HCT116 (cell line): ENCODE measurements around the gene C1QTNF4. TPM values are rescaled to one million over a fixed set of nuclear protein-coding genes. Genes with fewer than 3 reads are reported as not detected.

Experiments used
- ATAC-seq: fragments of 200-7000 bp; cut with Tn5 transposase; 2 replicates; pipeline ENCODE4 v1.9.1; 2020; ENCODE audit warnings: mild to moderate bottlenecking, moderate library complexity
- BruUV-seq: library from RNA; stranded (reverse); fragments of 400-500 nt; replicated peaks from 2 replicates; lab custom pipeline; 2021; lab: Mats Ljungman, UMichigan
- CTCF ChIA-PET: fragments of 300-600 bp; sonication (Branson Sonifier 250); formaldehyde crosslinking; loops from one replicate; lab custom pipeline; 2021; ENCODE audit warnings: antibody characterized with exemption; lab: Charles Lee
- POLR2A ChIA-PET: fragments of 300-600, 350-600 bp; sonication (Branson Sonifier 250); formaldehyde crosslinking; loops from one replicate; lab custom pipeline; 2021; ENCODE audit warnings: antibody characterized with exemption; lab: Charles Lee
- RAD21 ChIA-PET, 2 experiments: fragments of 300-600 bp; sonication (Branson Sonifier 250); formaldehyde crosslinking; loops; one replicate each; lab custom pipeline; 2023; ENCODE audit warnings: low total read pairs in 2 of 2; ENCODE audit not compliant: uncharacterized antibody in 2 of 2, unreplicated experiment in 2 of 2, low non-redundant PET in 1 of 2; lab: Charles Lee
- DNase-seq: peaks from one replicate; pipeline ENCODE4 v3.0.0-alpha.2; 2010; ENCODE audit warnings: low read depth, low spot score
- H2AFZ ChIP-seq: fragments of 200-600 bp; shearing (Covaris generic), sonication (generic); 2 replicates; pipeline ENCODE4 v1.6.1; 2017; ENCODE audit warnings: low read depth, mixed run types, mixed read lengths, antibody characterized with exemption, low read length; ENCODE audit not compliant: poor library complexity, severe bottlenecking
- H3K27ac ChIP-seq: 2 replicates; pipeline ENCODE4 v1.5.1; 2012; ENCODE audit warnings: low read depth, low read length
- H3K27me3 ChIP-seq: fragments of 200-600 bp; sonication (generic); 2 replicates; pipeline ENCODE4 v1.6.1; 2016; ENCODE audit warnings: mixed run types, low read length, mixed read lengths; ENCODE audit not compliant: insufficient read depth
- H3K36me3 ChIP-seq, 2 experiments: fragments of 200-500 bp in 1 of 2; fragments of 200-600 bp in 1 of 2; sonication (Bioruptor generic) in 1 of 2; sonication (generic) in 1 of 2; 2 replicates each; pipeline versions ENCODE4 v1.5.1 to v1.6.1; 2014 to 2016; ENCODE audit warnings: low read length in 2 of 2, inconsistent platforms in 1 of 2, mixed read lengths in 1 of 2, mixed run types in 1 of 2; ENCODE audit not compliant: insufficient read depth in 2 of 2, control insufficient read depth in 1 of 2
- H3K4me1 ChIP-seq, 2 experiments: fragments of 200-600 bp in 1 of 2; sonication (generic) in 1 of 2; 2 replicates each; pipeline versions ENCODE4 v1.5.1 to v1.6.1; 2012 to 2017; ENCODE audit warnings: low read length in 2 of 2, inconsistent platforms in 1 of 2, mild to moderate bottlenecking in 1 of 2, mixed read lengths in 1 of 2, mixed run types in 1 of 2, moderate library complexity in 1 of 2; ENCODE audit not compliant: insufficient read depth in 2 of 2, control insufficient read depth in 1 of 2
- H3K4me2 ChIP-seq: fragments of 200-600 bp; sonication (generic); 2 replicates; pipeline ENCODE4 v1.6.1; 2017; ENCODE audit warnings: mixed run types, low read length, mixed read lengths
- H3K4me3 ChIP-seq, 2 experiments: fragments of 200-600 bp in 1 of 2; sonication (generic) in 1 of 2; replicated peaks in 1 of 2; 2 replicates each; pipeline ENCODE4 v1.5.1; 2011 to 2016; ENCODE audit warnings: low read length in 2 of 2, control low read depth in 1 of 2, low read depth in 1 of 2, mild to moderate bottlenecking in 1 of 2, mixed read lengths in 1 of 2, mixed run types in 1 of 2
- H3K79me2 ChIP-seq: fragments of 200-600 bp; sonication (generic); 2 replicates; pipeline ENCODE4 v1.6.1; 2017; ENCODE audit warnings: mild to moderate bottlenecking, mixed run types, low read length, moderate library complexity, mixed read lengths; ENCODE audit not compliant: insufficient read depth
- H3K9ac ChIP-seq: fragments of 200-600 bp; sonication (generic); 2 replicates; pipeline ENCODE4 v1.6.1; 2016; ENCODE audit warnings: low read length, mixed read lengths
- H3K9me2 ChIP-seq: fragments of 200-600 bp; sonication (generic), shearing (Covaris generic); 2 replicates; pipeline ENCODE4 v1.6.1; 2017; ENCODE audit warnings: mixed run types, mild to moderate bottlenecking, moderate library complexity; ENCODE audit not compliant: insufficient read depth
- H3K9me3 ChIP-seq, 2 experiments: fragments of 200-500 bp in 1 of 2; fragments of 200-600 bp in 1 of 2; sonication (Bioruptor generic) in 1 of 2; sonication (generic) in 1 of 2; 2 replicates each; pipeline ENCODE4 v1.6.1; 2014 to 2017; ENCODE audit warnings: low read length in 2 of 2, mixed read lengths in 2 of 2, inconsistent platforms in 1 of 2, low read depth in 1 of 2, mild to moderate bottlenecking in 1 of 2, mixed run types in 1 of 2, moderate library complexity in 1 of 2; ENCODE audit not compliant: control insufficient read depth in 1 of 2, insufficient read depth in 1 of 2
- H4K20me1 ChIP-seq: fragments of 200-600 bp; sonication (generic), shearing (Covaris generic); 2 replicates; pipeline ENCODE4 v1.6.1; 2017; ENCODE audit warnings: mixed run types, mild to moderate bottlenecking, moderate library complexity; ENCODE audit not compliant: insufficient read depth
- CBX3 ChIP-seq: IDR thresholded peaks from 2 replicates; pipeline ENCODE4 v1.6.1; 2012; ENCODE audit warnings: low read depth
- EGR1 ChIP-seq: IDR thresholded peaks from 2 replicates; pipeline ENCODE4 v1.6.1; 2012; ENCODE audit warnings: low read depth
- ELF1 ChIP-seq: IDR thresholded peaks from 2 replicates; pipeline ENCODE4 v1.6.1; 2012; ENCODE audit warnings: low read depth, borderline replicate concordance
- EZH2 ChIP-seq: fragments of 200-600 bp; sonication (generic); IDR thresholded peaks from 2 replicates; pipeline ENCODE4 v1.6.1; 2017; ENCODE audit warnings: antibody characterized with exemption, mixed run types
- EZH2phosphoT487 ChIP-seq: fragments of 200-600 bp; IDR thresholded peaks from 2 replicates; pipeline ENCODE4 v1.6.1; 2018; ENCODE audit warnings: antibody characterized with exemption, borderline replicate concordance
- FOSL1 ChIP-seq: IDR thresholded peaks from 2 replicates; pipeline ENCODE4 v1.6.1; 2012; ENCODE audit warnings: low read depth
- POLR2A ChIP-seq: IDR thresholded peaks from 2 replicates; pipeline ENCODE4 v1.7.0; 2011; ENCODE audit warnings: borderline replicate concordance; ENCODE audit not compliant: insufficient read depth, insufficient read length; ENCODE audit errors: extremely low read depth
- POLR2AphosphoS5 ChIP-seq: IDR thresholded peaks from 2 replicates; pipeline ENCODE4 v1.6.1; 2011; ENCODE audit warnings: mild to moderate bottlenecking, low read depth, low read length, moderate library complexity
- RAD21 ChIP-seq: IDR thresholded peaks from 2 replicates; pipeline ENCODE4 v1.6.1; 2012; ENCODE audit warnings: low read depth, mild to moderate bottlenecking
- SIN3A ChIP-seq: IDR thresholded peaks from 2 replicates; pipeline ENCODE4 v1.6.1; 2012; ENCODE audit warnings: low read depth
- SP1 ChIP-seq: IDR thresholded peaks from 2 replicates; pipeline ENCODE4 v1.6.1; 2012; ENCODE audit warnings: low read depth
- YY1 ChIP-seq: IDR thresholded peaks from 2 replicates; pipeline ENCODE4 v1.6.1; 2011; ENCODE audit warnings: low read length, low read depth, moderate library complexity, mild to moderate bottlenecking; ENCODE audit not compliant: insufficient replicate concordance; ENCODE audit errors: extremely low read depth
- ZNF274 ChIP-seq: fragments of 200-500 bp; sonication (Bioruptor generic); IDR thresholded peaks from 2 replicates; pipeline ENCODE4 v1.6.1; 2014; ENCODE audit warnings: mild to moderate bottlenecking, low read depth, low read length, inconsistent platforms
- intact Hi-C: fragments of 100-400 bp; cut with micrococcal nuclease; formaldehyde crosslinking; loops from 2 replicates; pipeline ENCODE4 v1.10.0; 2022
- total RNA-seq: library from RNA; stranded (reverse); gene quantifications from one replicate; pipeline ENCODE4 v1.2.1, GENCODE V29; 2021; ENCODE audit not compliant: unreplicated experiment
- TF ChIP-seq, protein P1 (sequence below): IDR thresholded peaks from 2 replicates; pipeline ENCODE4 v1.6.1; 2012
- TF ChIP-seq, protein P2 (sequence below): IDR thresholded peaks from 2 replicates; pipeline ENCODE4 v1.6.1; 2012; ENCODE audit warnings: low read depth

C1QTNF4 gene
- total RNA-seq, 1 experiment from 2014 or later: 0.34 TPM

DNA sequence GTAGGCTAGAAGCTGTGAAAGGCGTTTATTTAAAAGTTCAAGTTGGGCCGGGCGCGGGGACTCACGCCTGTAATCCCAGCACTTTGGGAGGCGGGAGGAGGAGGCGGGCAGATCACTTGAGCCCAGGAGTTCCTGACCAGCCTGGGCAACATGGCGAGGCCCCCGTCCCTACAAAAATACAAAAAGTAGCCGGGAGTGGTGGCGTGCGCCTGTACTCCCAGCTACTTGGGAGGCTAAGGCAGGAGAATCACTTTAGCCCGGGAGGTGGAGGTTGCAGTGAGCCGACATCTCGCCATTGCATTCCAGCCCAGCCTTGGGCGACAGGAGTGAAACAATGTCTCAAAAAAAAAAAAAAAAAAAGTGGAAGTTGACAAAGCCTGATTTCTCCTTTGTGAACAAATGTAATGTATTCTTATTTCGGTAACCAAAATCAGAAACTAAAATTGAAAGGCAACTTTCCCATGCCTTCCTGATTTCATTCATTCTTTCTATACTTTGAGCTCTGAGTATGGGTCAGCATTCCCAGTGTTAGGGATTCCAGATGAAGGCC lies 28.0 kb downstream of the C1QTNF4 start:
- Histone ChIP-seq H3K4me2 (peak overlapping the region; percentile 89), H2AFZ (no peak overlapping the region), H3K27me3 (no peaks in the 10 kb centered on the region), H3K4me1 (peaks cover 6 to 22% of the 10 kb centered on the region in 2 experiments), H3K36me3 (peaks cover 11 to 18% of the 10 kb centered on the region in 2 experiments; a peak in 2 of 4 replicates), H3K9me2 (no peaks in the 10 kb centered on the region), H3K9me3 (no peaks in the 10 kb centered on the region), H3K9ac (peak overlapping the region; percentile 99), H3K27ac (peak overlapping the region; percentile 70), H3K79me2 (peaks cover 58% of the 10 kb centered on the region), H4K20me1 (no peaks in the 10 kb centered on the region), H3K4me3 (peak overlapping the region; percentile 91 to 92)
- DNase-seq (no peak), ATAC-seq (peak; percentile 37)
- ChIA-PET CTCF (interaction anchor here (1.9 kb wide), 1 partner anchor 14 kb away, joined by 9 read pairs; the partner anchor contains the start of gene CELF1), RAD21 (no interaction called here), POLR2A (interaction anchor here (1.7 kb wide), 1 partner anchor 15 kb away, joined by 3 read pairs; no protein-coding TSS in a partner anchor)
- TF ChIP-seq ELF1 (no peak), SIN3A (0 out of 2 replicates have a peak, but pooled peaks have one; percentile 8), EZH2 (no peak)
- TF ChIP-seq, protein P1, sequence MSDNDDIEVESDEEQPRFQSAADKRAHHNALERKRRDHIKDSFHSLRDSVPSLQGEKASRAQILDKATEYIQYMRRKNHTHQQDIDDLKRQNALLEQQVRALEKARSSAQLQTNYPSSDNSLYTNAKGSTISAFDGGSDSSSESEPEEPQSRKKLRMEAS: no peak
- no TSS peak for BruUV-seq
- intact Hi-C loops: no loop called here

DNA sequence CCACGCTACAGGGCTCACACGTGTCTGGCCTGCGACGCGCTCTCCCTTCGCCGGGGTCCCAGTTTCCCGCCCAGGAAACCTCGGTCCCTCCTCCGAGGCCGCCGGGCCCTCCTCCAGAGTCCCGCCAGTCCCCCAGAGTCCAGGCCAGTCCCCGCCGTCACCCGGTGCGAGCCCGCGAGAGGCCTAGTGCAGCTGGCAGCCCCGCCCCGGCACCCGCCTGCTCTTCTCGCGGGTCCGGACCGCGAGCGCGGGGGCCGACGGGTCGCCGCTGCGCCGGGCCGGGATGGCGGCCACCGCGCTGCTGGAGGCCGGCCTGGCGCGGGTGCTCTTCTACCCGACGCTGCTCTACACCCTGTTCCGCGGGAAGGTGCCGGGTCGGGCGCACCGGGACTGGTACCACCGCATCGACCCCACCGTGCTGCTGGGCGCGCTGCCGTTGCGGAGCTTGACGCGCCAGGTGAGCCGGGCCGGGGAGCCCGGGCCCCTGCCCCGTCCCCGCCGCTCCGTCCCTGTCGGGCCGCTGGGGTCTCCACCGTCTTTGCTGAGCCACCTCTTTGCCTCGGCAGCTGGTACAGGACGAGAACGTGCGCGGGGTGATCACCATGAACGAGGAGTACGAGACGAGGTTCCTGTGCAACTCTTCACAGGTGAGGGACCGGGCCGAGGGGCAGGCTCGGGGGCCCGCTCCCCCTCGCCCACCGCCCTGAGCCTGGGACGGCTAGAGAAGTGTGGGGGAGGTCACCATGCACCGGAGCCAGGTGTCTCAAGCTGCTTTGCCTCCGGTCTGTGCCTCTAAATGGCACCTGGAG lies 28.7 kb downstream of the C1QTNF4 start, which contains the start of gene PTPMT1:
Gene PTPMT1, plus strand, starts transcription at position 260 of the 809 bp plus-strand sequence. Its CDS starts 24 bp downstream, at position 284.
- Histone ChIP-seq H2AFZ (no peak within 1 kb of the TSS), H3K9ac (peak within 1 kb of the TSS; percentile 99), H3K79me2 (peaks cover 51% of the 10 kb centered on the region), H3K4me3 (peak within 1 kb of the TSS; percentile 91 to 92), H3K36me3 (peaks cover 5 to 13% of the 10 kb centered on the region in 2 experiments; a peak in 2 of 4 replicates), H3K4me2 (peak within 1 kb of the TSS; percentile 89), H3K9me3 (no peaks in the 10 kb centered on the region), H3K27me3 (no peaks in the 10 kb centered on the region), H4K20me1 (no peaks in the 10 kb centered on the region), H3K9me2 (no peaks in the 10 kb centered on the region), H3K27ac (peak within 1 kb of the TSS; percentile 70), H3K4me1 (peaks cover 6 to 22% of the 10 kb centered on the region in 2 experiments)
- ChIA-PET CTCF (interaction anchor here (0.5 to 1.9 kb wide), 2 partner anchors 13 to 85 kb away, joined by 3 to 9 read pairs; partner anchors contain the start of gene CELF1), POLR2A (interaction anchor here (1.0 to 1.7 kb wide), 2 partner anchors 13 to 14 kb away, joined by 3 to 5 read pairs; partner anchors contain the start of genes KBTBD4 and NDUFS3), RAD21 (interaction anchor here in 1 of 2 experiments (0.6 kb wide), 1 partner anchor 15 kb away, joined by 3 read pairs; no protein-coding TSS in a partner anchor)
- no TSS peak for BruUV-seq
- DNase-seq (peak; percentile 40), ATAC-seq (peak; percentile 92)
- intact Hi-C loops: no loop called here
- TF ChIP-seq POLR2AphosphoS5 (peak; percentile 82), POLR2A (peak; percentile 92), CBX3 (no peak), EGR1 (no peak), ZNF274 (no peak), EZH2phosphoT487 (no peak), FOSL1 (no peak), ELF1 (no peak), SP1 (no peak), RAD21 (no peak), EZH2 (no peak), YY1 (peak; percentile 90), SIN3A (0 out of 2 replicates have a peak, but pooled peaks have one; percentile 25)
- TF ChIP-seq, protein P2, sequence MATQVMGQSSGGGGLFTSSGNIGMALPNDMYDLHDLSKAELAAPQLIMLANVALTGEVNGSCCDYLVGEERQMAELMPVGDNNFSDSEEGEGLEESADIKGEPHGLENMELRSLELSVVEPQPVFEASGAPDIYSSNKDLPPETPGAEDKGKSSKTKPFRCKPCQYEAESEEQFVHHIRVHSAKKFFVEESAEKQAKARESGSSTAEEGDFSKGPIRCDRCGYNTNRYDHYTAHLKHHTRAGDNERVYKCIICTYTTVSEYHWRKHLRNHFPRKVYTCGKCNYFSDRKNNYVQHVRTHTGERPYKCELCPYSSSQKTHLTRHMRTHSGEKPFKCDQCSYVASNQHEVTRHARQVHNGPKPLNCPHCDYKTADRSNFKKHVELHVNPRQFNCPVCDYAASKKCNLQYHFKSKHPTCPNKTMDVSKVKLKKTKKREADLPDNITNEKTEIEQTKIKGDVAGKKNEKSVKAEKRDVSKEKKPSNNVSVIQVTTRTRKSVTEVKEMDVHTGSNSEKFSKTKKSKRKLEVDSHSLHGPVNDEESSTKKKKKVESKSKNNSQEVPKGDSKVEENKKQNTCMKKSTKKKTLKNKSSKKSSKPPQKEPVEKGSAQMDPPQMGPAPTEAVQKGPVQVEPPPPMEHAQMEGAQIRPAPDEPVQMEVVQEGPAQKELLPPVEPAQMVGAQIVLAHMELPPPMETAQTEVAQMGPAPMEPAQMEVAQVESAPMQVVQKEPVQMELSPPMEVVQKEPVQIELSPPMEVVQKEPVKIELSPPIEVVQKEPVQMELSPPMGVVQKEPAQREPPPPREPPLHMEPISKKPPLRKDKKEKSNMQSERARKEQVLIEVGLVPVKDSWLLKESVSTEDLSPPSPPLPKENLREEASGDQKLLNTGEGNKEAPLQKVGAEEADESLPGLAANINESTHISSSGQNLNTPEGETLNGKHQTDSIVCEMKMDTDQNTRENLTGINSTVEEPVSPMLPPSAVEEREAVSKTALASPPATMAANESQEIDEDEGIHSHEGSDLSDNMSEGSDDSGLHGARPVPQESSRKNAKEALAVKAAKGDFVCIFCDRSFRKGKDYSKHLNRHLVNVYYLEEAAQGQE: no peak
